ENCODE results near the gene DDX11. TPM values are rescaled to one million over a fixed set of nuclear protein-coding genes. Genes with fewer than 3 reads are reported as not detected.
"Not testable (repeated sequence)": the region's sequence is repeated elsewhere in the genome, so short reads cannot be mapped to it uniquely, and the experiment has no call there.

Gene DDX11
- polyA plus RNA-seq, 3 donors = 41.2 to 86.3 (median 63.0) TPM

GRCh38 chr12:31120392-31121008, 46.8 kb downstream of the DDX11 start:
- DNase-seq = no peak

GRCh38 chr12:31121022-31121728, 47.5 kb downstream of the DDX11 start:
- DNase-seq = not testable (repeated sequence)

- DNase-seq = no peak
Measured at GRCh38 chr12:31122481-31122880, 48.8 kb downstream of the DDX11 start.

GRCh38 chr12:31124158-31124557, 50.5 kb downstream of the DDX11 start:
- DNase-seq = not testable (repeated sequence)

GRCh38 chr12:31125171-31125570, 51.5 kb downstream of the DDX11 start:
- DNase-seq = not testable (repeated sequence)

- DNase-seq = not testable (repeated sequence)
Measured at GRCh38 chr12:31127209-31127848, 53.7 kb downstream of the DDX11 start.

- DNase-seq = not testable (repeated sequence)
Measured at GRCh38 chr12:31136581-31136980, 62.9 kb downstream of the DDX11 start.

GRCh38 chr12:31144768-31145167, 71.1 kb downstream of the DDX11 start:
- DNase-seq = not testable (repeated sequence)

- not testable (repeated sequence) for DNase-seq
Measured at GRCh38 chr12:31145296-31145695, 71.6 kb downstream of the DDX11 start.

GRCh38 chr12:31147415-31147814, 73.8 kb downstream of the DDX11 start:
- DNase-seq = not testable (repeated sequence)

- DNase-seq = not testable (repeated sequence)
Measured at GRCh38 chr12:31150766-31151165, 77.1 kb downstream of the DDX11 start.

Other genes starting within 250 kb of the DDX11 start
- 1 to 10 TPM; 5.9 to 7.4 (median 6.3) TPM for gene TSPAN11, start 147.1 kb upstream of the DDX11 start, polyA plus RNA-seq (ENCODE audit: insufficient read length in 3 of 3)

All from renal pelvis (tissue), 4 donors.